ENCODE measurements around the gene HOXD10. TPM values are rescaled to one million over a fixed set of nuclear protein-coding genes. Genes with fewer than 3 reads are reported as not detected.
A peak's percentile ranks its signal among the peaks of the same experiment; 100 is the strongest.

The HOXD10 gene
- 10 to 100 TPM; 10.4 to 32.5 TPM for total RNA-seq

GRCh38 chr2:176115883-176116813 lies at the start of gene HOXD10:
TSS of gene HOXD10 (plus strand) at chr2:176116778. CDS start at chr2:176116834, 56 bp downstream.
- Histone ChIP-seq H3K4me3 (peak within 1 kb of the TSS in 1 of 2 donors; percentile 13), H3K27me3 (replicated peaks; ENCODE audit: insufficient read depth) (peaks cover 12% of the 10 kb centered on the region), H3K9me3 (no peaks in the 10 kb centered on the region), H3K36me3 (no peaks in the 10 kb centered on the region), H3K27ac (peak within 1 kb of the TSS; percentile 47 to 60), H3K4me1 (replicated peaks) (no peaks in the 10 kb centered on the region)
- intact Hi-C loops (cut with DNase I), result no loop called here
- peak; percentile 66 for DNase-seq (ENCODE audit: low spot score)
- peak in 2 of 4 experiments; percentile 47 to 56 for TF ChIP-seq CTCF (IDR thresholded peaks at IDR 0.05)
- TF ChIP-seq POLR2A (IDR thresholded peaks at IDR 0.05), result peak; percentile 45
- TF ChIP-seq POLR2AphosphoS5 (IDR thresholded peaks at IDR 0.05), result peak; percentile 81
- WGBS, result 31% methylated on average over 66 of the region's 66 CpGs

GRCh38 chr2:176067589-176068418 lies 48.8 kb upstream of the HOXD10 start:
- H3K9me3 ChIP-seq, result no peaks in the 10 kb centered on the region
- H3K27me3 ChIP-seq (replicated peaks; ENCODE audit: insufficient read depth), result peaks cover 9% of the 10 kb centered on the region
- no peak overlapping the region for H3K27ac ChIP-seq
- H3K36me3 ChIP-seq, result no peaks in the 10 kb centered on the region
- no peak for TF ChIP-seq POLR2A (IDR thresholded peaks at IDR 0.05)
- TF ChIP-seq POLR2AphosphoS5 (IDR thresholded peaks at IDR 0.05), result no peak
- TF ChIP-seq CTCF (IDR thresholded peaks at IDR 0.05), result no peak
- intact Hi-C loops (cut with DNase I), result no loop called here
- DNase-seq (ENCODE audit: low spot score), result no peak
- no peak overlapping the region for H3K4me3 ChIP-seq
- no peaks in the 10 kb centered on the region for H3K4me1 ChIP-seq (replicated peaks)
- 64% methylated on average over 34 of the region's 38 CpGs for WGBS

GRCh38 chr2:176068419-176068832 lies 48.2 kb upstream of the HOXD10 start:
- TF ChIP-seq CTCF (IDR thresholded peaks at IDR 0.05) (no peak), POLR2AphosphoS5 (IDR thresholded peaks at IDR 0.05) (no peak), POLR2A (IDR thresholded peaks at IDR 0.05) (no peak)
- Histone ChIP-seq H3K4me1 (replicated peaks) (no peaks in the 10 kb centered on the region), H3K9me3 (no peaks in the 10 kb centered on the region), H3K36me3 (no peaks in the 10 kb centered on the region), H3K4me3 (no peak overlapping the region), H3K27ac (no peak overlapping the region), H3K27me3 (replicated peaks; ENCODE audit: insufficient read depth) (peaks cover 9% of the 10 kb centered on the region)
- 44% methylated on average over 17 of the region's 30 CpGs for WGBS
- DNase-seq (ENCODE audit: low spot score), result no peak
- intact Hi-C loops (cut with DNase I), result no loop called here

GRCh38 chr2:176071330-176072291 lies 45.0 kb upstream of the HOXD10 start:
- H3K27ac ChIP-seq, result no peak overlapping the region
- DNase-seq (ENCODE audit: low spot score), result no peak
- intact Hi-C loops (cut with DNase I), result no loop called here
- no peaks in the 10 kb centered on the region for H3K9me3 ChIP-seq
- H3K4me3 ChIP-seq, result no peak overlapping the region
- H3K36me3 ChIP-seq, result no peaks in the 10 kb centered on the region
- 61% methylated on average over 58 of the region's 58 CpGs for WGBS
- no peak for TF ChIP-seq CTCF (IDR thresholded peaks at IDR 0.05)
- TF ChIP-seq POLR2A (IDR thresholded peaks at IDR 0.05), result no peak
- no peak for TF ChIP-seq POLR2AphosphoS5 (IDR thresholded peaks at IDR 0.05)
- H3K4me1 ChIP-seq (replicated peaks), result no peaks in the 10 kb centered on the region
- peaks cover 9% of the 10 kb centered on the region for H3K27me3 ChIP-seq (replicated peaks; ENCODE audit: insufficient read depth)
